Thyroid gland (tissue), 4 donors: ENCODE data around the gene NUP62. TPM values are rescaled to one million over a fixed set of nuclear protein-coding genes. Genes with fewer than 3 reads are reported as not detected.
A peak's percentile ranks its signal among the peaks of the same experiment; 100 is the strongest.

Experiments
- DNase-seq, 2 donors: peaks; one replicate each; pipeline ENCODE4 v3.0.0-alpha.2; 2019
- H3K27ac ChIP-seq, 3 donors: fragments of 200-600 bp; sonication (generic); 1 replicate in 2 of 3; 2 replicates in 1 of 3; pipeline ENCODE4 v1.5.1; 2016 to 2019; ENCODE audit warnings: mild to moderate bottlenecking in 1 of 3, moderate library complexity in 1 of 3
- H3K27me3 ChIP-seq: fragments of 200-600 bp; sonication (generic); one replicate; pipeline ENCODE4 v1.5.1; 2019
- H3K36me3 ChIP-seq, 2 donors: fragments of 200-600 bp; sonication (generic); one replicate each; pipeline ENCODE4 v1.5.1; 2016 to 2019
- H3K4me1 ChIP-seq, 2 donors: fragments of 200-600 bp; sonication (generic); one replicate each; pipeline ENCODE4 v1.5.1; 2017 to 2019
- H3K4me3 ChIP-seq, 3 donors: fragments of 200-600 bp; sonication (generic); replicated peaks in 1 of 3; 1 replicate in 2 of 3; 2 replicates in 1 of 3; pipeline ENCODE4 v1.5.1; 2016; ENCODE audit warnings: mild to moderate bottlenecking in 1 of 3
- H3K9me3 ChIP-seq: fragments of 200-600 bp; sonication (generic); one replicate; pipeline ENCODE4 v1.5.1; 2017
- CTCF ChIP-seq, 6 experiments: fragments of 200-600 bp in 3 of 6; fragments of 450-650 bp in 3 of 6; sonication (generic) in 3 of 6; IDR thresholded peaks; one replicate each; pipeline ENCODE4 v1.5.1; 2016 to 2019; ENCODE audit warnings: antibody characterized with exemption in 6 of 6, mild to moderate bottlenecking in 2 of 6, inconsistent platforms in 1 of 6, moderate library complexity in 1 of 6
- POLR2A ChIP-seq, 2 donors: fragments of 450-650 bp; IDR thresholded peaks; one replicate each; pipeline ENCODE4 v1.6.1; 2017; ENCODE audit warnings: antibody characterized with exemption in 2 of 2, mild to moderate bottlenecking in 2 of 2, moderate library complexity in 1 of 2
- WGBS, 2 donors: methylation state at CpG; one replicate each; pipeline ENCODE4 v1.1.5; 2017; 5-methylcytosine and 5-hydroxymethylcytosine counted together
- intact Hi-C: fragments of 100-400 bp; cut with DNase I; formaldehyde crosslinking; loops from one replicate; pipeline ENCODE4 v1.15.1; 2023
- total RNA-seq, 4 donors: library from RNA; depleted of rRNA; stranded (reverse); fragments of >200 nt; gene quantifications; one replicate each; pipeline ENCODE4 v1.2.3, GENCODE V29; 2016

Gene NUP62
- total RNA-seq, 4 donors from 2014 or later = 27.5 to 32.3 (median 30.5) TPM

DNA sequence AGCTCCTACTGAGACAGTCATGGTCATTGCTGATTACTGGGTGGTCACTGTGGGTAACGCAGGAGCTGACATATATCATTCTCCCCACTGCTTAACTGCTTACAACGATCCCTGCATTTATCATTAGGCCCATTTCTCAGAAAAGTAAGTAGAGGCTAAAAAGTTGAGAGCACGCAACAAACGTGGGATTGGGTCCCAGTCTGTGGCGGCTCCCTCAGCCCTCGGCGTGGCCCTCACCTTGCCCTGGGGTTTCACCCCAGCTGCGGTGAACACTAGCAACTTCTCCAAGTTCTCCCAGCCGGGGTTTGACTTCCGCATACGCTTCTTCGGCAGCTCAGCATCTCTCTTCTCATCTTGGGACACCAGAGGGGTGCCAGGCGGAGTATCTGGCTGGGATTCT, 64.4 kb downstream of the NUP62 start:
- H3K36me3 ChIP-seq = peaks cover 10 to 22% of the 10 kb centered on the region in 2 donors

DNA sequence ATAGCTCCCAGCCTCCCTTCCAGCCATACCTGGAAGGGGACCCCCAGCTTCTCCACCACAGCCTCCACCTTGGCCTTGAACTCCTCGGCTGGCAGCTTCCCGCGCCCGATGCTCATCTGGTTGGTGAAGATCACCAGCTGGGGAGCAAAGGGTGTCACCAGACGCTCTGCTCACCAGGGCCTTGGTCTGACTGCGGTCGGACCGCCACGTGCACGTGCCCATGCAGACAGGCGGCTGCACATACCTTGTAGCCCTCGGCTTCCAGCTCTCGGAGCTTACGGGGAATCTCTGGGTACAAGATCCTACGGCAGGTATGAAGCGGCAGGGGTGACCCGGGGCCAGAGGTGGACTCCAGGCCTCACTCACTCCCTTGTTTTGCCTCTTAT, 65.4 kb downstream of the NUP62 start:
- Histone ChIP-seq H3K36me3 (peaks cover 11 to 30% of the 10 kb centered on the region in 2 donors), H3K4me3 (no peak overlapping the region), H3K9me3 (no peaks in the 10 kb centered on the region), H3K27ac (no peak overlapping the region), H3K4me1 (peaks cover 13 to 33% of the 10 kb centered on the region in 2 donors), H3K27me3 (no peaks in the 10 kb centered on the region)
- intact Hi-C loops = no loop called here
- WGBS, 2 donors = 94 to 97% methylated on average over 7 to 17 of the region's 17 CpGs
- TF ChIP-seq CTCF (IDR thresholded peaks at IDR 0.05) (no peak), POLR2A (IDR thresholded peaks at IDR 0.05) (no peak)
- DNase-seq = no peak

More for the DNA sequence above, 64.4 kb downstream of the NUP62 start:
- no peaks in the 10 kb centered on the region for H3K27me3 ChIP-seq
- no peak overlapping the region for H3K27ac ChIP-seq
- intact Hi-C loops = no loop called here
- TF ChIP-seq CTCF (IDR thresholded peaks at IDR 0.05) = no peak
- TF ChIP-seq POLR2A (IDR thresholded peaks at IDR 0.05) = no peak
- no peak for DNase-seq
- H3K9me3 ChIP-seq = no peaks in the 10 kb centered on the region
- H3K4me3 ChIP-seq = no peak overlapping the region
- WGBS, 2 donors = 92 to 94% methylated on average over 13 of the region's 13 CpGs
- H3K4me1 ChIP-seq = peaks cover 15 to 35% of the 10 kb centered on the region in 2 donors

- intact Hi-C loops = no loop called here
- no peak overlapping the region for H3K27ac ChIP-seq
- H3K36me3 ChIP-seq = peaks cover 17 to 30% of the 10 kb centered on the region in 2 donors
- H3K4me3 ChIP-seq = no peak overlapping the region
- no peaks in the 10 kb centered on the region for H3K9me3 ChIP-seq
- TF ChIP-seq POLR2A (IDR thresholded peaks at IDR 0.05) (no peak), CTCF (IDR thresholded peaks at IDR 0.05) (no peak)
- 93 to 94% methylated on average over 24 of the region's 24 CpGs for WGBS, 2 donors
- peaks cover 8 to 27% of the 10 kb centered on the region in 2 donors for H3K4me1 ChIP-seq
- no peaks in the 10 kb centered on the region for H3K27me3 ChIP-seq
- no peak for DNase-seq
Measured at GRCh38 chr19:49863254-49863934, 65.9 kb downstream of the NUP62 start.

DNA sequence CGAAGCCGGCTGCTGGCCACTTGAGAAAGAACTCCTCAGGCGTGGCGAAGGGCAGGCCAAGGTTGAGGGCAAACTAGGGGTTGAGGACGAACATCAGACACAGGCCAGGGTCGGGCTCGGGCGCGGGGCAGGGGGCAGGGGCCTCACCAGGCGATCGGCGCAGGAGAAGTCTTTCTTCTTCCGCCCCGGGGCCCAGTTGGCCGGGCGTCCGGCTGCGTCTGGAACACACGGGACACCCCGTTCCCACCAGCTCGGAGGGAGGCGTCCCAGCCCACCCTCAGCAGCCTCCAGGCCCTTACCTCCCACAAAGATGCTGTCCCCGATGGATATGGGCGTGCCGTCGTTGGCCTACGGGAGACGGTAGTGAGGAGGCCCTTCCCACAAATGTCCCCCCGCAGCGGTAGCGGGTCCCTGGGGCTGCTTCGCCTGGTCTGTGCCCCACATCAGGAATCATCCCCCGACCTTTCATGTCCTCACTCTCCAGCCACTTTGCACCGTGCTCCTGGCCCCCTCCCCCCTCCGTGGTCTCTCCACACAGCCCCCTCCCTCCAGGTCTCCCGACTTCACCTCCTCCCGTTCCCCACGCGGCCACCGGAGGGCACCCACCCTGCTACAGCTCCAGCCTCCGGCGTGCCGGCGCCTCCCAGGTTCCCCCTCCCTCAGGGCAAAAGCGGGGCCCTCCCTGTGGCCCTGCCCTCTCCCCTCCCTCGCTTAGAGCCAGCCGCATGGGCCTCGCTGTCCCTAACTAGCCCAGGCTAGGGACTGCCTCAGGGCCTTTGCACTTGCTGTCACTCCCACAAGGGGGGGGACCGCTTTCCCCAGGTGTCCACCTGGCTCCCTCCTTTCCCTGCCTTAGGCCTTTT, 66.7 kb downstream of the NUP62 start:
- Histone ChIP-seq H3K4me1 (peaks cover 7 to 22% of the 10 kb centered on the region in 2 donors), H3K27me3 (no peaks in the 10 kb centered on the region), H3K36me3 (peaks cover 24 to 35% of the 10 kb centered on the region in 2 donors), H3K27ac (no peak overlapping the region), H3K4me3 (no peak overlapping the region), H3K9me3 (no peaks in the 10 kb centered on the region)
- DNase-seq = peak; percentile 40 to 44
- intact Hi-C loops = no loop called here
- TF ChIP-seq CTCF (IDR thresholded peaks at IDR 0.05) (no peak), POLR2A (IDR thresholded peaks at IDR 0.05) (no peak)
- 70 to 78% methylated on average over 28 to 41 of the region's 49 CpGs for WGBS, 2 donors
